Adrenal gland (tissue), 12 donors: ENCODE measurements around the gene ARHGEF17. TPM values are rescaled to one million over a fixed set of nuclear protein-coding genes. Genes with fewer than 3 reads are reported as not detected.

ENCODE experiments used
- DNase-seq, 7 donors: peaks; one replicate each; pipeline ENCODE4 v3.0.0-alpha.2; 2019 to 2020
- H3K27ac ChIP-seq, 5 donors: fragments of 200-600 bp; sonication (generic) in 4 of 5; 1 replicate in 3 of 5; 2 replicates in 2 of 5; pipeline versions ENCODE4 v1.5.1 to v1.8.0; 2016 to 2020; ENCODE audit warnings: mild to moderate bottlenecking in 1 of 5
- H3K27me3 ChIP-seq: fragments of 200-600 bp; 2 replicates; pipeline ENCODE4 v1.8.0; 2021
- H3K36me3 ChIP-seq, 2 donors: fragments of 200-600 bp; replicated peaks in 1 of 2; 1 replicate in 1 of 2; 2 replicates in 1 of 2; pipeline versions ENCODE4 v1.5.1 to v1.8.0; 2018 to 2022
- H3K4me1 ChIP-seq, 2 donors: fragments of 200-600 bp; replicated peaks in 1 of 2; 1 replicate in 1 of 2; 2 replicates in 1 of 2; pipeline versions ENCODE4 v1.5.1 to v1.8.0; 2018 to 2021
- H3K4me3 ChIP-seq, 4 donors: fragments of 200-600 bp; sonication (generic) in 3 of 4; one replicate each; pipeline ENCODE4 v1.5.1; 2016 to 2018
- H3K9me3 ChIP-seq, 3 donors: fragments of 200-600 bp; sonication (generic) in 1 of 3; replicated peaks in 1 of 3; 1 replicate in 2 of 3; 2 replicates in 1 of 3; pipeline versions ENCODE4 v1.5.1 to v1.8.0; 2016 to 2021
- POLR2A ChIP-seq, 2 donors: fragments of 450-650 bp; IDR thresholded peaks; one replicate each; pipeline ENCODE4 v1.6.1; 2017; ENCODE audit warnings: antibody characterized with exemption in 2 of 2, mild to moderate bottlenecking in 2 of 2, moderate library complexity in 1 of 2
- WGBS, 4 donors: extraction: QIAGEN DNeasy Blood & Tissue Kit in 2 of 4; methylation state at CpG; one replicate each; pipeline versions ENCODE4 v1.1.5 to v1.1.7; 2013 to 2017; 5-methylcytosine and 5-hydroxymethylcytosine counted together
- intact Hi-C, 2 donors: fragments of 100-400 bp; cut with DNase I; formaldehyde crosslinking; loops; one replicate each; pipeline versions ENCODE4 v1.14.1 to v1.15.0; 2022 to 2023
- polyA plus RNA-seq, 3 donors: library from polyadenylated mRNA; stranded (reverse); fragments of 200-250 nt in 2 of 3; fragments of 350-450 nt in 1 of 3; fragmentation: Illumina TruSeq in 1 of 3; extraction: RNeasy Lipid Tissue Mini Kit (QIAGEN cat#74804) in 1 of 3; gene quantifications; one replicate each; pipeline ENCODE4 v1.2.3, GENCODE V29; 2013 to 2014
- total RNA-seq, 9 donors: library from RNA; depleted of rRNA in 4 of 9; stranded (reverse); fragments of >200 nt in 4 of 9; fragments of 120-200 nt in 1 of 9; fragmentation: NEBNext Ultra II Directional in 1 of 9; extraction: Animal tissue kit (Norgen Biotek cat#: 25700) in 1 of 9; gene quantifications; one replicate each; pipeline versions ENCODE4 v1.1.0 to v1.2.4, GENCODE V29; 2013 to 2023
- TF ChIP-seq, protein P1 (sequence below), 6 experiments: fragments of 450-650 bp in 4 of 6; fragments of 200-600 bp in 2 of 6; sonication (generic) in 1 of 6; IDR thresholded peaks; 1 replicate in 5 of 6; 2 replicates in 1 of 6; pipeline versions ENCODE4 v1.5.1 to v1.8.0; 2016 to 2021; ENCODE audit warnings: antibody characterized with exemption in 6 of 6, mild to moderate bottlenecking in 2 of 6, moderate library complexity in 1 of 6
- donor health status: healthy with polysubstance abuse.
- donor health status: Bipolar disorder and iron deficiency.
- donor health status: DM: yes; HTN: yes; CAD: no.
- donor health status: DM: no; HTN: no; CAD: no.
- donor health status: DM: no; HTN: no; CAD: no.
- donor health status: DM: yes; HTN: yes; CAD: no.

ARHGEF17 gene
- total and polyA plus RNA-seq, 12 donors, result 8.1 to 48.2 (median 20.4) TPM

DNA sequence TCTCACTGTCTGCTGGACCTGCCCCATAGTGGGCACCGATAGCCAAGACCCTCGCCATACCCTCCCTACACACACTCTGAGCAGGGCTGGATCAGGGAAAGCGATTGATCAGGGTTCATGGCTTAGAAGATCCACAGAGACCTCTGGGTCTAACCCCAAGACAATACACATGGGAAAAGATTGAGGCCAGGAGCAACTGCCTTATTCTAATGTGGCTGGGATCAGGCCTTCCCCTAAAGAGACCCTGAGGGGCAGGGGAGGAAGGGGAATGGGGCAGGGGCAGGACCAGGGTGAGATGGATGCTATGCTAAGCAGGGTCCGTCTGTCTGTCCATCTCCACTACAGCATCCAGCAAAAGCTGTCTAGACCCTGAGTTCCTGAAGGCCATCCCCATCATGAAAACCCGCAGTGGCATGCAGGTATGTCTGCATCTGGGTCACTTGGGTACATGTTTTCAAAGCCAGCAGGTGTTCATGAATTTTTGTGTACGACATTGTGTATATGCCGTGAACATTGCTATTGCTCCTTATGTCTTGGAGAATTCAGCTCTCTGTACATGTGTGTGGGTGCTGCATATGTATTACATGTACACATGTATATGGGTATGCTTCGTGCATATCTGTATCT is 52.8 kb downstream of the ARHGEF17 start:
- H3K27ac ChIP-seq, result no peak overlapping the region
- intact Hi-C loops, result no loop called here
- H3K9me3 ChIP-seq, result no peaks in the 10 kb centered on the region
- TF ChIP-seq, protein P1, sequence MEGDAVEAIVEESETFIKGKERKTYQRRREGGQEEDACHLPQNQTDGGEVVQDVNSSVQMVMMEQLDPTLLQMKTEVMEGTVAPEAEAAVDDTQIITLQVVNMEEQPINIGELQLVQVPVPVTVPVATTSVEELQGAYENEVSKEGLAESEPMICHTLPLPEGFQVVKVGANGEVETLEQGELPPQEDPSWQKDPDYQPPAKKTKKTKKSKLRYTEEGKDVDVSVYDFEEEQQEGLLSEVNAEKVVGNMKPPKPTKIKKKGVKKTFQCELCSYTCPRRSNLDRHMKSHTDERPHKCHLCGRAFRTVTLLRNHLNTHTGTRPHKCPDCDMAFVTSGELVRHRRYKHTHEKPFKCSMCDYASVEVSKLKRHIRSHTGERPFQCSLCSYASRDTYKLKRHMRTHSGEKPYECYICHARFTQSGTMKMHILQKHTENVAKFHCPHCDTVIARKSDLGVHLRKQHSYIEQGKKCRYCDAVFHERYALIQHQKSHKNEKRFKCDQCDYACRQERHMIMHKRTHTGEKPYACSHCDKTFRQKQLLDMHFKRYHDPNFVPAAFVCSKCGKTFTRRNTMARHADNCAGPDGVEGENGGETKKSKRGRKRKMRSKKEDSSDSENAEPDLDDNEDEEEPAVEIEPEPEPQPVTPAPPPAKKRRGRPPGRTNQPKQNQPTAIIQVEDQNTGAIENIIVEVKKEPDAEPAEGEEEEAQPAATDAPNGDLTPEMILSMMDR (IDR thresholded peaks at IDR 0.05), result no peak
- no peak for TF ChIP-seq POLR2A (IDR thresholded peaks at IDR 0.05)
- DNase-seq, result no peak
- peaks cover 0 to 70% of the 10 kb centered on the region in 2 donors for H3K36me3 ChIP-seq
- WGBS, 4 donors, result 79 to 93% (median 90%) methylated on average over 8 of the region's 8 CpGs
- H3K4me1 ChIP-seq, result no peaks in the 10 kb centered on the region
- no peaks in the 10 kb centered on the region for H3K27me3 ChIP-seq
- H3K4me3 ChIP-seq, result no peak overlapping the region

DNA sequence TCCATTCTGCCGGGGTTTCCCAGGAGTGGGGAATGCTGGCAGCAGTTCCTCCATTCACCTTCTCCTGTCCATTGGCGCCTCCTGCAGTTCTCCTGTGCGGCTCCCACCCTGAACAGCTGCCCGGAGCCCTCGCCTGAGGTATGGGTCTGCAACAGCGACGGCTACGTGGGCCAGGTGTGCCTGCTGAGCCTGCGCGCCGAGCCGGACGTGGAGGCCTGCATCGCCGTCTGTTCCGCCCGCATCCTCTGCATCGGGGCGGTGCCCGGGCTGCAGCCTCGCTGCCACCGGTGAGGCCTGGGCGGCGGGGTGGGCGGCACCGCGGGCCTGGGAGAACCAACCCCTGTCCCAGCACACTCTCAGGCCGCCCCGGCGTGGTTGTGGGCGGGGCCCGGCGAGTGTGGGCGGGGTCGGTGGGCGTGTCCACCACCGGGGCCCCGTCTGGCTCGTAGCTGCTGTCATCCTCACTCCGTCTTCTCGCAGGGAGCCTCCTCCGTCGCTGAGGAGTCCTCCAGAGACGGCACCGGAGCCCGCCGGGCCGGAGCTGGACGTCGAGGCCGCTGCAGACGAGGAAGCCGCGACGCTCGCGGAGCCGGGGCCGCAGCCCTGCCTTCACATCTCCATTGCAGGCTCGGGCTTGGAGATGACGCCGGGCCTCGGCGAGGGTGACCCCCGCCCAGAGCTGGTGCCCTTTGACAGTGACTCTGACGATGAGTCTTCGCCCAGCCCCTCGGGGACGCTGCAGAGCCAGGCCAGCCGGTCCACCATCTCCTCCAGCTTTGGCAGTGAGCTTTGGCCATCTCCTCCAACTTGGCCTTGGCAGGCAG is 54.1 kb downstream of the ARHGEF17 start:
- 72 to 80% (median 74%) methylated on average over 33 to 70 of the region's 70 CpGs for WGBS, 4 donors
- H3K27me3 ChIP-seq, result no peaks in the 10 kb centered on the region
- no peak overlapping the region for H3K4me3 ChIP-seq
- H3K4me1 ChIP-seq, result peaks cover 0 to 4% of the 10 kb centered on the region in 2 donors
- no peak for DNase-seq
- peaks cover 0 to 61% of the 10 kb centered on the region in 2 donors for H3K36me3 ChIP-seq
- no peak overlapping the region for H3K27ac ChIP-seq
- no peaks in the 10 kb centered on the region for H3K9me3 ChIP-seq
- TF ChIP-seq, protein P1 (IDR thresholded peaks at IDR 0.05), result no peak
- no peak for TF ChIP-seq POLR2A (IDR thresholded peaks at IDR 0.05)
- intact Hi-C loops, result no loop called here

DNA sequence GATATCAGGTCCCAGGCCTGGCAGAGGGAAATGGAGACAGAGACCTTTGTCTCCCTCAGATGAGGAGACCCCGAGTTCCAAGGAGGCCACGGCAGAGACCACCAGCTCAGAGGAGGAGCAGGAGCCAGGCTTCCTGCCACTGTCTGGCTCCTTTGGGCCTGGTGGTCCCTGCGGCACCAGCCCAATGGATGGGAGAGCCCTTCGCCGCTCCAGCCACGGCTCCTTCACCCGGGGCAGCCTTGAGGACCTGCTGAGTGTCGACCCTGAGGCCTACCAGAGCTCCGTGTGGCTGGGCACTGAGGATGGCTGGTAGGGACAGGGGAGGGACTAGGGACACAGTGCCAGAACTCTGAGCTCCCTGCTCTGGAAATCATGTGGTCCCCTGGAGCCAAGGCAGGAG is 55.1 kb downstream of the ARHGEF17 start:
- WGBS, 4 donors, result 85 to 100% (median 91%) methylated on average over 2 to 9 of the region's 9 CpGs
- H3K4me3 ChIP-seq, result no peak overlapping the region
- no peaks in the 10 kb centered on the region for H3K9me3 ChIP-seq
- peaks cover 0 to 4% of the 10 kb centered on the region in 2 donors for H3K4me1 ChIP-seq
- no peak for DNase-seq
- H3K27me3 ChIP-seq, result no peaks in the 10 kb centered on the region
- intact Hi-C loops, result no loop called here
- H3K36me3 ChIP-seq, result peaks cover 0 to 63% of the 10 kb centered on the region in 2 donors
- TF ChIP-seq, protein P1 (IDR thresholded peaks at IDR 0.05), result no peak
- no peak for TF ChIP-seq POLR2A (IDR thresholded peaks at IDR 0.05)
- H3K27ac ChIP-seq, result no peak overlapping the region

DNA sequence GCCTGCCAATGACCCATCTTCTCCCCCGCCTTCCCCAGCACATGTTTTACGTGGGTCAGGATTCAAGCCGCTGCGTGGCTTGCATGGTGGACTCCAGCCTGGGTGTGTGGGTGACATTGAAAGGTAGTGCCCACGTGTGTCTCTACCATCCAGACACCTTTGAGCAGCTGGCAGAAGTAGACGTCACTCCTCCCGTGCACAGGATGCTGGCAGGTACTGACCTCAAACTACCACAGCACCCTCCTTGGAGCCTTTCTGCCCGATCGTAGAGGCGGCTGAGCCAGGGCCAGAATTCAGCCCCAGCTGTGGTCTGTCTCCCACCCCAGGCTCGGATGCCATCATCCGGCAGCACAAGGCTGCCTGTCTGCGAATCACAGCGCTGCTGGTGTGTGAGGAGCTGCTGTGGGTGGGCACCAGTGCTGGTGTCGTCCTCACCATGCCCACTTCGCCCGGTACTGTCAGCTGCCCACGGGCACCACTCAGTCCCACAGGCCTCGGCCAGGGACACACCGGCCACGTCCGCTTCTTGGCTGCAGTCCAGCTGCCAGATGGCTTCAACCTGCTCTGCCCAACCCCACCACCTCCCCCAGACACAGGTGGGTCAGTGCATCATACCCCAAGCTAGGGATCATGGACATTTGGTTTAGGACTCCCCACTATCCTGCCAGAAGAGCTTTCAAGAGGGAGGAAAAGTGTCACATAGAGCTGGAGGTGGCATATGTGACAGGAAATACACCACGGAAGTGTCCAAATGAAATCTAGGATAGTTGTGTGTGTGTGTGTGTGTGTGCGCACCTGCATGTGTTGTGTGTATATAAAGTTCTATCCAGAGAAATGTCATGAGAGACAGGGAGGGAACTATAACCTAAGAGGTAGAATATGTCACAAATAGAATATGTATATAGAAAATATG is 57.5 kb downstream of the ARHGEF17 start:
- no peak overlapping the region for H3K4me3 ChIP-seq
- H3K27me3 ChIP-seq, result no peaks in the 10 kb centered on the region
- no peak overlapping the region for H3K27ac ChIP-seq
- intact Hi-C loops, result no loop called here
- H3K9me3 ChIP-seq, result no peaks in the 10 kb centered on the region
- WGBS, 4 donors, result 73 to 86% (median 82%) methylated on average over 9 to 24 of the region's 24 CpGs
- peaks cover 0 to 55% of the 10 kb centered on the region in 2 donors for H3K36me3 ChIP-seq
- peak in 1 of 7 donors; percentile 69 for DNase-seq
- TF ChIP-seq, protein P1 (IDR thresholded peaks at IDR 0.05), result no peak
- TF ChIP-seq POLR2A (IDR thresholded peaks at IDR 0.05), result no peak
- H3K4me1 ChIP-seq, result peaks cover 0 to 4% of the 10 kb centered on the region in 2 donors
